Measurements from ENCODE around the gene PRAMEF8. TPM values are rescaled to one million over a fixed set of nuclear protein-coding genes. Genes with fewer than 3 reads are reported as not detected.
"Not testable (repeated sequence)": the region's sequence is repeated elsewhere in the genome, so short reads cannot be mapped to it uniquely, and the experiment has no call there.

The PRAMEF8 gene
- total RNA-seq = not detected in 2 replicates

DNA sequence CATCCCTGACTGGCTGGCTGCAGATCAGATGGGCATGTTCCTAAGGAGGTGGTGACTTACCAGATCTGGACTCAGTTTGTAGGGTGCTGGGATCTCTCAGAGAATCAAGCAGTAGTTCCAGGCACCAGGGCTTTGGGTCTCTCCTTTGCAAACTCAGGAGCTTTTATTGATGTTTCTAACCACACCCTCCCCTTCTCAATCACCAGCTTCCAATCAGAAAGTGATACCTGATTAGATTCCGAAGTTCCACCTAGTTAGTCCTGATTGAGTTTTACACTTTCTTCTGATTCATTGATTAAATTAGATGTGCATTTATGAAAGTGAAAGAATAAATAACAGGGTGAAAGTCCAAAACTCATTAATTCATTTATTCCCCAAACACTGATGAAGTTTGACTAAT is at the start of gene PRAMEF8:
Gene PRAMEF8, minus strand, starts transcription at position 101 of the 400 bp plus-strand sequence. CDS start 1,046 bp downstream, outside the sequence.
- DNase-seq (ENCODE audit: low read depth); H3K4me3 ChIP-seq (ENCODE audit: low read depth, low read length): not testable (repeated sequence)

DNA sequence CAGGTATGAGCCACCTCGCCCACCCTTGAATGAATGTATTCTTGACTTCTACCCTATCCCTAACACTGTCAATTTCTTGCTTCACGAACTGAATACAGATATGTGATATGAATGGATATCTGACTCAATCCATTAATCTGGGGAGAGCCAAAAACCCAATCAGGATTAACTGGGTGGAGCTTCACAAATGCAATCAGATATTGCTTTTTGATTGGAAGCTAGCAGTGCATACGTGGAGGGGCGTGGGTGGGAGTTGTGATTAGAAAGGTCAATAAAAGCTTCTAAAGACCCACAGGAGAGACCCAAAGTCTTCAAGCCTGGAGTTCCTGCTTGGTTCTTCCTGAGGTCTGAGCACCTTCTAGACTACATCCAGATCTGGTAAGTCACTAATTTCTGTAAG is 30.3 kb upstream of the PRAMEF8 start, which contains the start of gene PRAMEF15:
Gene PRAMEF15, plus strand, starts transcription at position 301 of the 400 bp plus-strand sequence. CDS start 2,827 bp downstream, outside the sequence.
- not testable (repeated sequence) for H3K4me3 ChIP-seq (ENCODE audit: low read depth, low read length)

DNA sequence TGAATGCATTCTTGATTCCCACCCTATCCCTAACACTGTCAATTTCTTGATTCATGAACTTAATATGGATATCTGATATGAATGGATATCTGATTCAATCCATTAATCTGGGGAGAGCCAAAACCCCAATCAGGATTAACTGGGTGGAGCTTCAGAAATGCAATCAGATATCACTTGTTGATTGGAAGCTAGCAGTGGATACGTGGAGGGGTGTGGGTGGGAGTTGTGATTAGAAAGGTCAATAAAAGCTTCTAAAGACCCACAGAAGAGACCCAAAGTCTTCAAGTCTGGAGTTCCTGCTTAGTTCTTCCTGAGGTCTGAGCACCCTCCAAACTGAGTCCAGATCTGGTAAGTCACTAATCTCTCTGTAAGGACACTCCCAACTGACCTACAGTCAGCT is 18.3 kb upstream of the PRAMEF8 start, which contains the start of gene PRAMEF33:
Gene PRAMEF33, plus strand, starts transcription at position 301 of the 400 bp plus-strand sequence. CDS start 2,416 bp downstream, outside the sequence.
- not testable (repeated sequence) for H3K4me3 ChIP-seq (ENCODE audit: low read depth, low read length); DNase-seq (ENCODE audit: low read depth)

More for the DNA sequence above, 30.3 kb upstream of the PRAMEF8 start, which contains the start of gene PRAMEF15:
- DNase-seq (ENCODE audit: low read depth) = not testable (repeated sequence)

DNA sequence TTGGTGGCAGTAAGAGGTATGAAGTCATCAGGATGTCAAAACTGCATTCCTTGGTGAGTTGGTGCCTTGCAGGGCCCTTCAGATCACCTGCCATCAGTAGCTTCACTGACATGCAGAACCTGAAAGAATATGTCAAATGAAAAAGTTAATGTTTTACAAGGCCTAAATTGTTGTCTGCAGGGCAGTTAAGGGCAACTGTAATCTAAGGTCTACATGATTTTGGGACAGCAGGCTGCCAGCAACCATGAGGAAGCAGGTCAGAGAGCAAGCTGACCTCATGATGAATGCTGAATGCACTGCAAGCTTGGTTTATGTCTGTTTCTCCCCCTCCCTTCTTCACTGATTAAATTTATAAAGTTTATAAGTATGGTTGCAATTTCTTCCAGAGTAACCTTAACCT is 17.3 kb upstream of the PRAMEF8 start:
- DNase-seq (ENCODE audit: low read depth); H3K4me3 ChIP-seq (ENCODE audit: low read depth, low read length): not testable (repeated sequence)

DNA sequence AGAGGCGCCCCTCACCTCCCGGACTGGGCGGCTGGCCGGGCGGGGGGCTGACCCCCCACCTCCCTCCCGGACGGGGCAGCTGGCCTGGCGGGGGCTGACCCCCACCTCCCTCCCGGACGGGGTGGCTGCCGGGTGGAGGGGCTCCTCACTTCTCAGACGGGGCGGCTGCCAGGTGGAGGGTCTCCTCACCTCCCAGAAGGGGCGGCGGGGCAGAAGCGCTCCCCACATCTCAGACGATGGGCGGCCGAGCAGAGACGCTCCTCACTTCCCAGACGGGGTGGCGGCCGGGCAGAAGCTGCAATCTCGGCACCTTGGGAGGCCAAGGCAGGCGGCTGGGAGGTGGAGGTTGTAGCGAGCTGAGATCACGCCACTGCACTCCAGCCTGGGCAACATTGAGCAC is 13.8 kb upstream of the PRAMEF8 start:
- H3K4me3 ChIP-seq (ENCODE audit: low read depth, low read length); DNase-seq (ENCODE audit: low read depth): not testable (repeated sequence)

DNA sequence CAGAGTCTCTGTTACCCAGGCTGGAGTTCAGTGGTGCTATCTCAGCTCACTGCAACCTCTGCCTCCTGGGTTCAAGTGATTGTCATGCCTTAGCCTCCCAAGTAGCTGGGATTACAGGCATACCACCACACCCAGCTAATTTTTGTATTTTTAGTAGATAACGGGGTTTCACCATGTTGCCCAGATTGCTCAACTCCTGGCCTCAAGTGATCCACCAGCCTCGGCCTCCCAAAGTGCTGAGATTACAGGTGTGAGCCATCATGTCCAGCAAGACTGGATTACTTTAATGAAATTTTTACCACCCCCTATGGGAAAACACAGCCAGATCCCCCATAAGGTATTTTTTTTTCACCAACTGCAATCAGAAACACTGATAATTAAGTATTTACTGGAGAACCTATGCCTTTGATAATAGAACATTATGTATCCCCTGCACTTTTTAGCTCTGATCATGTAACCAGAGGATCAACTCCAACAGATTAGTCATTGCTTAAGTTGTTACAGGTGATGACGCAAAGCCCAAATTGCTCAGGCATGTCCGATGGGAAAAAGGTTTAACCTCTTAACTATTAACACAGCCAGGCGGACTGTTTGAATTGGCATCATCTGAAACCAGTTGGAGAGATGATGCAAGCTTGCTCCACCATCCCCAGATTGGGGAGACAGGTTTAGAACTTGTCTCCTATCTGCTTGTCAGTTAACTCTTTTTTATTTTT is 12.4 kb upstream of the PRAMEF8 start:
- not testable (repeated sequence) for DNase-seq (ENCODE audit: low read depth); H3K4me3 ChIP-seq (ENCODE audit: low read depth, low read length)

DNA sequence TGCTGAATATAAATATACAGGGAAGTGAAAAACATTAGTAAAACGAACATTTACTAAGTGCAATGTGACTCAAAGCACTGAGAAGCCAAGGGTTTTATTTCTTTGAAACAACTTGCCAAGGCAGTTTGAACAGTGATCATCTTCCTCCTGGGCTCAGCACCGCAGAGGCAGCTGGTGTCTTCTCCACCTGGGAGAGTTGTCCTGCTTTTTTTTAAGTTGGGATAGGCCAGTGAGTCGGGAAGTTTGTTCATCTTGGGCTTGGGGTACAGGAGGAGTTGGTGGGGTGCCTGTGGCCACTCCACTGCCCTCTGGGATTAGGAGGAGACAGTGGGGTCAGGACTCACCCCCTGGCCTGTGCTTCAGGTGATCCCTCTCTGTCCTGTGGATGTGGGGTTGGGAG is 4.1 kb upstream of the PRAMEF8 start:
- H3K4me3 ChIP-seq (ENCODE audit: low read depth, low read length); DNase-seq (ENCODE audit: low read depth): not testable (repeated sequence)

DNA sequence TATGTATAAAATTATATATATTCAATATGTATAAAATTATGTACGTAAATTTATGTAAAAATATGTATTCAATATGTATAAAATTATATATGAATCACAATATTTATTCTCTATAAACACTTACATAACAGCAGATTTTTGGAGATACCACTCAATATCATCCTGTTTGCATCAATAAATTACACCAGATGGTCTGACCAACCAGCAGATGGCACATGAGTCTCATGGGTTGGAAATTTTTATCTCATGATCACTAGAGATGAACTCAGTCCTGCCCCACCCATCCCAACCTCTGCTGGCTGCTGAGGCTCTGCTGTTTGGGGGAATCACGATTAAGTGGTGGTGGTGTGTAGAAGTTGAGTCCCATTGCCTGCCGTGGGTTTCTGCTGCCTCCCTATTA is 5.3 kb downstream of the PRAMEF8 start:
- TF ChIP-seq, protein P1, sequence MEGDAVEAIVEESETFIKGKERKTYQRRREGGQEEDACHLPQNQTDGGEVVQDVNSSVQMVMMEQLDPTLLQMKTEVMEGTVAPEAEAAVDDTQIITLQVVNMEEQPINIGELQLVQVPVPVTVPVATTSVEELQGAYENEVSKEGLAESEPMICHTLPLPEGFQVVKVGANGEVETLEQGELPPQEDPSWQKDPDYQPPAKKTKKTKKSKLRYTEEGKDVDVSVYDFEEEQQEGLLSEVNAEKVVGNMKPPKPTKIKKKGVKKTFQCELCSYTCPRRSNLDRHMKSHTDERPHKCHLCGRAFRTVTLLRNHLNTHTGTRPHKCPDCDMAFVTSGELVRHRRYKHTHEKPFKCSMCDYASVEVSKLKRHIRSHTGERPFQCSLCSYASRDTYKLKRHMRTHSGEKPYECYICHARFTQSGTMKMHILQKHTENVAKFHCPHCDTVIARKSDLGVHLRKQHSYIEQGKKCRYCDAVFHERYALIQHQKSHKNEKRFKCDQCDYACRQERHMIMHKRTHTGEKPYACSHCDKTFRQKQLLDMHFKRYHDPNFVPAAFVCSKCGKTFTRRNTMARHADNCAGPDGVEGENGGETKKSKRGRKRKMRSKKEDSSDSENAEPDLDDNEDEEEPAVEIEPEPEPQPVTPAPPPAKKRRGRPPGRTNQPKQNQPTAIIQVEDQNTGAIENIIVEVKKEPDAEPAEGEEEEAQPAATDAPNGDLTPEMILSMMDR (conservative IDR thresholded peaks at IDR 0.05; ENCODE audit: low read depth, low read length) = peak; percentile 8
- H3K4me3 ChIP-seq (ENCODE audit: low read depth, low read length); DNase-seq (ENCODE audit: low read depth): not testable (repeated sequence)

DNA sequence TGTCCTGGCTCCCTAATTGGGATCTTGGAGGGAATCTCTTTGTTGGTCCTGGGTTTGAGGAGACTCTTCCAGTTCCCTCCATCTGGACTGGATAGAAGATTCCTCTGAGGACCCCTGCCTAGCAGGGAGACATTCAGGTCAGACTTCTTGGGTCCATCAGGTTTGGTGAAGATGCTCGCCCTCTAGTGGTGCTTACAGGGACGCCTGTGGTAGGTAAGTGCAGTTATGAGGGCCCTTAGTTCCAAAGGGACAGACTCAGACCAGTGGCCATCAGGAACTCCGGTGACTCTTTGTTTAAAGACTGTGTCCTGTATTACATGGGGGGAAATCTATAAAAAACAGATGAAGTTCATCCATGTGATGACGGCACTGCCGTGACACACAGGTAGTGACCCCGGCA is 7.9 kb downstream of the PRAMEF8 start:
- TF ChIP-seq, protein P1 (conservative IDR thresholded peaks at IDR 0.05; ENCODE audit: low read depth, low read length) = peak; percentile 18
- not testable (repeated sequence) for H3K4me3 ChIP-seq (ENCODE audit: low read depth, low read length); DNase-seq (ENCODE audit: low read depth)

DNA sequence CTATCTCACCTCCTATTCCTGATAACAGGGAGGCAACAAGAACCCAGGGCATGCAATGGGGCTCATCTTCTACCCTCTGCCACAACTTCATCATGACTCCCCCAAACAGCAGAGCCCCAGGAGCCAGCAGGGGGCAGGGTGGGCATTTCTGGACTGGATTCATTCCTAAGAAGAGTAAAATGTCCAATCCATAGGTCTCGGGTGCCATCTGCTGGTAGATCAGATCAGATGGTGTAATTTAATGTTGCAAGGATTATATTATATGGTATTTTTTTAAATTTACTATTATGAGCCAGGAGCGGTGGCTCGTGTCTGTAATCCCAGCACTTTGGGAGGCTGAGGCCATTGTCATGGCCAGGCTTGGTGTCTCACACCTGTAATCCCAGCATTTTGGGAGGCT is 19.8 kb downstream of the PRAMEF8 start:
- H3K4me3 ChIP-seq (ENCODE audit: low read depth, low read length); DNase-seq (ENCODE audit: low read depth): not testable (repeated sequence)

DNA sequence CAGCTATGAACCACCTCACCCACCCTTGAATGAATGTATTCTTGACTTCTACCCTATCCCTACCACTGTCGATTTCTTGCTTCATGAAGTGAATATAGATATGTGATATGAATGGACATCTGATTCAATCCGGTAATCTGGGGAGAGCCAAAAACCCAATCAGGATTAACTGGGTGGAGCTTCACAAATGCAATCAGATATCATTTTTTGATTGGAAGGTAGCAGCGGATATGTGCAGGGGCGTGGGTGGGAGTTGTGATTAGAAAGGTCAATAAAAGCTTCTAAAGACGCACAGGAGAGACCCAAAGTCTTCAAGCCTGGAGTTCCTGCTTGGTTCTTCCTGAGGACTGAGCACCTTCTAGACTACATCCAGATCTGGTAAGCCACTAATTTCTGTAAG is 31.0 kb downstream of the PRAMEF8 start, which contains the start of gene PRAMEF5:
Gene PRAMEF5, plus strand, starts transcription at position 301 of the 400 bp plus-strand sequence. CDS start 5,071 bp downstream, outside the sequence.
- not testable (repeated sequence) for DNase-seq (ENCODE audit: low read depth); H3K4me3 ChIP-seq (ENCODE audit: low read depth, low read length)

DNA sequence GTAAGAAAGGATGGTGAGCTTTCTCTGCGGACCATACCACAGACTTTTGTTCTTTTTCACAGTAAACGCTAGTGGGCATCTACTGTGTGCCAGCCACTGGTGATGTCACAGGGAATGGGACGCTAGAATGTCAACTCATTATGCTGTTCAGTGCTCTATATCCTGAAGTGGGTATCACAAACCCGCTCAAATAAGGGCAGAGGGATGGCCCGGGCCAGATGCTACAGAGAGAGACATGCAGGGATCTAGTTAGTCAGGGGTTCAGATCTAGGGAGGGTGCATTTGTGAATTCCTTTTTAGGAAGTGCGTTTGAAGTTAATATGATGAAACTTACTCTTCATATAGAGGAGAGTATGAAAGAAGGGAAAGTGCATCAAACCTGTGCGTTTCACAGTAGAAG is 37.8 kb downstream of the PRAMEF8 start:
- DNase-seq (ENCODE audit: low read depth); H3K4me3 ChIP-seq (ENCODE audit: low read depth, low read length): not testable (repeated sequence)

DNA sequence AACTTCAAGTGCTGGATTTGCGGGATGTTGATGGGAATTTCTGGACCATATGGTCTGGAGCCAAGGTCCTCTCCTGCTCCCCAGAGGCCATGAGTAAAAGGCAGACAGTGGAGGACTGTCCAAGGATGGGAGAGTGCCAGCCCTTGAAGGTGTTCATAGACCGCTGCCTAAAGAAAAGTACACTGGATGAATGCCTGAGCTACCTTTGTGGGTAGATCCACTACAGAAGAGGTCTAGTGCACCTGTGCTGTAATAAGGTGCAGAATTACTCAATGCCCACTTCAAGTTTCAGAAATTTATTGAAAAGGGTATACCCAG is 38.4 kb downstream of the PRAMEF8 start:
- DNase-seq (ENCODE audit: low read depth); H3K4me3 ChIP-seq (ENCODE audit: low read depth, low read length): not testable (repeated sequence)

DNA sequence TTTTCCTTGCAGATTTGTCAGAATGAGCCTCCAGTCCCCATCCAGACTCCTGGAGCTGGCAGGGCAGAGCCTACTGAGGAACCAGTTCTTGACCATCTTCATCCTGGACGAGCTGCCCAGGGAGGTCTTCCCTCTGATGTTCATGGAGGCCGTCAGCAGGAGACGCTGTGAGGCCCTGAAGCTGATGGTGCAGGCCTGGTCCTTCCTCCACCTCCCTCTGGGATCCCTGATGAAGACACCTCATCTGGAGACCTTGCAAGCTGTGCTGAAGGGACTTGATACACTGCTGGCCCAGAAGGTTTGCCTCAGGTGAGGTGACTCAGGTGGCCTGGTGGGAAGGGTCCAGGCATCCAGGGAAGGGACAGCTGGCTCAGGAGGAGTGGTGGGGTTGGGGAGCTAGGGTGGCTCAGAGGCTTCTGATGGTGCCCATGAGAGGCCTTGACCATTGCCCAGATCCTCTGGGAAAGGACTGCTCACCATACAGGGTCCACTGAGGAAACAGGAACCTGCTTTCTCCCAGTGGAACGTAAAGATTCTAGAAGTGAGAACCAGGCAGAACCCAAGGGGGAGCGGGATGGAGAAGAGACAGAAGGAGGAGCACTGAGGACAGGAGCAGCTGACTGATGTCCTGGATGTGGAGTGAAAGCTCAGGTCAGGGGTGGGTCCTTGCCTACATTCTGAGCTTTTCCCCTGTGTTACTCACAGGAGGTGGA is 38.9 kb downstream of the PRAMEF8 start:
- not testable (repeated sequence) for H3K4me3 ChIP-seq (ENCODE audit: low read depth, low read length); DNase-seq (ENCODE audit: low read depth)

DNA sequence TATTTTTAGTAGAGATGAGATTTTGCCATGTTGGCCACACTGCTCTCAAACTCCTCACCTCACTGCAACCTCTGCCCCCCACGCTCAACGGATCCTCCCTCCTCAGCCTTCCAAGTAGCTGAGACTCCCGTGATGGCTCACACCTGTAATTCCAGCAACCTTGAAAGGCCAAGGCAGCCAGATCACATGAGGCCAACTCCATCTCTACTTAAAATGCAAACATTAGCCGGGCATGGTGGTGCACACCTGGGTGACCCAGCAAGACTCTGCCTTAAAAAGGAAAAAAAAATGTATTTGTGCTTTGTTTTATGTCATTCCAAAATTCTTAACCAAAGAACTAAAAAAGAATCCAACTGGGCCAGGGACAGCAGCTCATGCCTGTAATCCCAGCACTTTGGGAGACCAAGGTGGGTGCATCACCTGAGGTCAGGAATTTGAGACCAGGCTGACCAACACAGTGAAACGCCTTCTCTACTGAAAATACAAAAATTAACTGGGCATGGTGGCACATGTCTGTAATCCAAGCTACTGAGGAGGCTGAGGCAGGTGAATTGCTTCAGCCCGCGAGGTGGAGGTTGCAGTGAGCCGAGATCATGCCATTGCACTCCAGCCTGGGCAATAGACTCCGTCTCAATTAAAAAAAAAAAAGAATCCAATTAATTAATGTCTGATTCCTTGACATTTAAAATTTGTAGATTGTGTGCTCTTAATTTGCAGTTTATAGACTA is 41.2 kb downstream of the PRAMEF8 start:
- not testable (repeated sequence) for DNase-seq (ENCODE audit: low read depth)

DNA sequence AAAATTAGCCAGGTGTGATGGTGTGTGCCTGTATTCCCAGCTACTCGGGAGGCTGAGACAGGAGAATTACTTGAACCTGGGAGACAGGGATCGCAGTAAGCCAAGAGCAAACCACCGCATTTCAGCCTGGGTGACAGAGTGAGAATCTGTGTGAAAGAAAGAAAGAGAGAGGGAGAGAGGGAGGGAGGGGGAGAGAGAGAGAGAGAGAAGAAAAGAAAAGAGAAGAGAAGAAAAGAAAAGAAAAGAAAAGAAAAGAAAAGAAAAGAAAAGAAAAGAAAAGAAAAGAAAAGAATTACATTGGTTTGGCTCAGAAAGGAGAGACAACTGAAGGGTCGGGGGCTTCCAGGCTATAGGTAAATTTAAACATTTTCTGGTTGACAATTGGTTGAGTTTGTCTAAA is 45.3 kb downstream of the PRAMEF8 start:
- not testable (repeated sequence) for DNase-seq (ENCODE audit: low read depth); H3K4me3 ChIP-seq (ENCODE audit: low read depth, low read length)

More for the DNA sequence above, 41.2 kb downstream of the PRAMEF8 start:
- not testable (repeated sequence) for H3K4me3 ChIP-seq (ENCODE audit: low read depth, low read length)
